HG03469 (cell line): ENCODE results near the gene TYW1.
A peak's percentile ranks its signal among the peaks of the same experiment; 100 is the strongest.
"Not testable (repeated sequence)": the region's sequence is repeated elsewhere in the genome, so short reads cannot be mapped to it uniquely, and the experiment has no call there.

ENCODE experiments used
- ATAC-seq: cut with Tn5 transposase; IDR thresholded peaks from one replicate; pipeline ENCODE4 v1.9.1; 2021; ENCODE audit warnings: mild to moderate bottlenecking, moderate library complexity, moderate number of reproducible peaks; ENCODE audit not compliant: unreplicated experiment

TYW1 gene

DNA sequence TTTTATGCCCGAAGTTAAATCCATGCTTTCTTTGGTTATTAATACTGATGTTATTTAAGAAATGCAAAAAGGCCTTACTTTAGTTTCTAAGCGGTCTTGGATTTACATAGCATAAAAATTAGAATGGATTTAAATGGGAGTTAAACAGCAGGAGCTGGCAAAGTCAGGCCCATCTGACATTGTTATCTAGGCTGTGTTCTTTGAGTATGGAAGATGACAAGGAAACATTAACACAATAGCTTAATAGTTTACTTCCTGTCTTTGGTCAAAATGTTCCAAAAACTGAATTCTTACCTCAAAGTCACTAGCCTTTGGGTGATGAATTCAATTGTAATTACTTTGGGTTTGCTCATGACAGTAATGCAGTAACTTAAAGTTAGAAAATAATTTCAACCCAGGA, 123.9 kb downstream of the TYW1 start:
- not testable (repeated sequence) for ATAC-seq

- ATAC-seq: not testable (repeated sequence)
These were observed 131.6 kb downstream of the TYW1 start for GRCh38 chr7:67128257-67128656.

DNA sequence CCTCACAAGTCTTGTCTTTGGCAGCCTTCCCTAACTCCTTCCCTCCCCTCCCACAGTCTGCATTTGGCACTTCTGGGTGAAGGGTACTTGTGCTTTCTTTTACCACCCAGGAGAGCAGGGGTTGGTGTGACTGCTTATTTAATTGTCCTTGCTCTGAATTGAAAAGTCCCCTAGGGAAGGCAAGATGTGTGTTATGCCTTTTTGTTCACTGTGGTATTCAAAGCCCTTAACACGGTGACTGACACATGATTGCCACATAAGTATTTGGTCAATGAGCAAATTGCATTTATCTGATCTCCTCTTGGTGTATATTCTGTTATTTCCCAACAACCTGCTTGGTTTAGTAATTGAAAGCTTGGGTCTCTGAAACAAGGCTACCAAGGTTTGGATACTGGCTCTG, 134.1 kb downstream of the TYW1 start:
- ATAC-seq: not testable (repeated sequence)

DNA sequence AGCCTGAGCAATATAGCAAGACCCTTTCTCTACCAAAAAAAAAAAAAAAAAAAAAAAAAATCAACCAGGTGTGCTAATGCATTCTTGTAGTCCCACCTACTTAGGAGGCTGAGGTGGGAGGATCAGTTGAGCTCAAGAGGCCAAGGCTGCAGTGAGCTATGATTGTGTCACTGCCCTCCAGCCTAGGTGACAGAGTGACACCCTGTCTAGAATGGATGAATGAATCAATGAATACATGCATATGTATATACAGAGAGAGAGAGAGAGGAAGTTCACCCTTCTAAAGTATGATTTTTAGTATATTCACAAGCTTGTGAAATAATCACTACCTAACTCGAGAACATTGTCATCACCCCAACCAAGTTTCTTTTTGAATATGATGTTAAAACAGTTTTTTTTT, 138.3 kb downstream of the TYW1 start:
- not testable (repeated sequence) for ATAC-seq

DNA sequence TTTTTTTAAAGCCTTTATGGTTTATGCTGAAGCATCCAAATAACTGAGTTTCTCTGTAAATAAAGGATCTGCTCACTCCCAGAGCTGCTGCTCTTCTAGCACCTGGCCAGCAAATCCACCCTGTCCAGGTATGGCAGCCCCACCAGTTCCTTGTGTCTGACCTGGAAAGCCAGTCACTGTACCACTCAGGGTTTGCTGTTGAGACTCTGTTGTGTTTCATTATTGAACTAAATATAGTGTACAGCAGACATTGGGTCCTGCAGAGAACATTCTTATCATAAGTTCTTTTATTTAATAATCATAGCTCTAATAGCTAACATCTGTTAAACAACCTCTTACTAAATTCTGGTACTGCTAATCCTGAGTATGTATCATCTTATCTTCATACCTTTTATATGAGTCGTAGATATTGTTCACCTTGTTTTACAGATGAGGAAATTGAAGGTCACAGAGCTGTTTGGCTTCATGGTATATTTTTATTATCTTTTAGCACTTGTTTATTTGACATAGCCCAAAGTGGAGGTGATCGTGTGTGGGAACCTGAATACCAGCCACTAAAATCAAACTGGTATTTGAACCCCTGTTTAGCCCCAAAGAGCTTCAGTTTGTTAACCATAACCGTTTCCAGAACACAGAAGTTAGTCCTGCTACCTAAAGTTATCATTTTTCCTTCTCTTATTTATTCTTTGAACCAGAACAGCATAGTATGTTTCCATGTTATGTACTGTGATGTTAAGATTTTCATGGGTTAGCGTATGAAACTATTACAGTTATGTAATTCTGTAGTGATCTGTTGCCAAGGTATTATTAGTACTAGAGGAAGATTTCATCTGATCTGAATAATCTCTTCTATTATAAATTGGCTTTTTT, 139.2 kb downstream of the TYW1 start:
- not testable (repeated sequence) for ATAC-seq

DNA sequence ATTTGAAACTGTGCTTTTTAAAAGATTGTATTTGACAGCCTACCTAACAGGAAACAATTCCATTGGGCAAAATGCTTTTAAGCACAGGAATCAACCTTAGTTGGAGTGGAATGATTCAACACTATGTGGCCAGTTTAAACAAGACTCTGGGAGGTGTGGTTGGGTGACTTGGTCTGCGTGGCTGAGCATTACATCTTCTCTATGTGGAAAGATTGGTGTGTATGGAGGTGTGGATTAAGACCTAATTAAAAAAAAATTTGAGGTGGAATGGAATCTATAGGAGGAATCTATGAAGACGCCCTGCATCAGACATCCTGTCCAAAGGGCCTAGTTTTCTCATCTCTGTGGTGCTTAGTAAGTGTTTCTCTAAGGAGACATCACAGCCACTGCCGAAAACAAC, 140.9 kb downstream of the TYW1 start:
- ATAC-seq: not testable (repeated sequence)

GRCh38 chr7:67139876-67140275, 143.2 kb downstream of the TYW1 start:
- ATAC-seq: not testable (repeated sequence)

DNA sequence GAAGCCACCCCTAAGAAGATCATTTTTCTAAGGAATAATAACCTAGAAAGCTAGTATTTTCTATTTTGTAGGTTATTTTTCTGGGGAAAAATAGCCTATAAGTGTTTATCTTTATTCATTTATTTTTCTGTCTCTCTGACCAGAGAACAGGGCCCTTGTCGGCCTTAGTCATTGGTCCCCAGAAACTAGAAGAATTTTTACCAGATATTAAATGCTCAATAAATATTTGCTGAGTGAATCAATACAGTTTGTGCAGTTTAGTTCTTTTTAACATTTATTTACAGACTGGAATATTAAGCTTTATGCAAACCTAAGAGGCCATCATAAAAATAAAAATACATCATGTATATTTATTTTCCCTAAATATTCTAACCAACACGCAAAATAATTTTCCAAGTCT, 144.4 kb downstream of the TYW1 start:
- not testable (repeated sequence) for ATAC-seq

- not testable (repeated sequence) for ATAC-seq
These were observed 146.6 kb downstream of the TYW1 start for GRCh38 chr7:67143091-67143786.

DNA sequence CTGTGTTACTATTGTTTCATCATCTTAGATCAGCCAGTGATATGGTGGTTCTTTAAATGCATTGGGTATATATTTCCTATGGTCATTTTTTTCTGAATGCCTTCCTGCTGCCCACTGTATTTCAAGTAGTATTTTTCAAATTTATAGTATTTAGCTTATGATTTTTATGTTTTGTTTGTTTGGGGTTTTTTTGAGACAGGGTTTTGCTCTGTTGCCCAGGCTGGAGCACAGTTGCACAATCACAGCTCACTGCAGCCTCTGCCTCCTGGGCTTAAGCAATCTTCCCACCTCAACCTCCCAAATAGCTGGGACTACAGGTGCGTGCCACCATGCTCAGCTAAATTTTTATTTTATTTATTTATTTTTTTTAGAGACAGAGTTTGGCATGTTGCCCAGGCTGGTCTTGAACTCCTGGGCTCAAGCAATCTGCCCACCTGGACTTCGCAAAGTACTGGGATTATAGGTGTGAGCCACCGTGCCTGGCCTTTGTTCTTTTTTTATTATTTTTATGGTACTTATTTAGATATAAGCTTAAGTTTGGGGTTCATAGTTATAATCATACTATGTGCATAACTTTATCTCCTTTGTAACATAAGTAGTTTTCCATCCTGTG, 149.1 kb downstream of the TYW1 start:
- ATAC-seq: not testable (repeated sequence)

DNA sequence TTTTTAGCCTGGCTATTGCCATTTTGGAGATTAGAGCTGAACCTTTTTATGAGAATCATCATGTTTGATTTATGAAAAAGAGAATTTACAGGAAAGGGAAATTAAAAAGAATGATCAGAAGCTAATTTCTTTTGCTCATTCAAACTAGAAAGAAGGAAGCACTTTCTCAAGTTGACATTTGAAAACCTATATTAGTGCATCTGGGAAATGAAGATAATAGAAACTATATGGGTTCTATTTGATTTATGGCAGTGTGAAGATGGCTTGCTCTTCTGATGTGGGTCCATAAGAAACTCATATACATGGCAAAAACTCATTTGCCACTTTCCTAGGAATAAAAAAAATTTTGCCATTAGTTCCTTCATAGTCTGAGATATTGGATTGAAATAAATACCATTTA, 152.5 kb downstream of the TYW1 start:
- not testable (repeated sequence) for ATAC-seq

- not testable (repeated sequence) for ATAC-seq
These were observed 157.7 kb downstream of the TYW1 start for GRCh38 chr7:67154374-67154773.

DNA sequence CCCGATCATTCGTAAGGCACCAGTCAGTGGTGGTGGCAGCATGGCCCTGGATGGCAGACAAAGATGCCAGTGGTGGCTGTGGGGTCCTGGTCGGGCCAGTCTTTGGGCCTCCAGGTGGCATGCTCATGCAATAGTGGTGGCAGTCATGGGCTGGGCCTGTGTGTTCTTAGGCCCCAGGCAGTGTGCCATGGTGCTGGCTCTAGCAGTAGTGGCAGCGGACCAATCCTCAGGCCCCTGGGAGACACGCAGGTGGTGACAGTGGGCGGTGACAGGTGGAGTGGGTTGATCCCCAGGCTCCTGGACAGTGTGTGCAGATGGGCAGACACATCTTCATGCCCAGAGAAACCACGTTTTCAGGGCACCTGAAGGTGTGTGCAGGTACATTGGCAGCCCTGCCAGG, 159.4 kb downstream of the TYW1 start:
- not testable (repeated sequence) for ATAC-seq

- ATAC-seq: peak; percentile 89
These were observed 166.7 kb downstream of the TYW1 start for GRCh38 chr7:67163285-67163684.

DNA sequence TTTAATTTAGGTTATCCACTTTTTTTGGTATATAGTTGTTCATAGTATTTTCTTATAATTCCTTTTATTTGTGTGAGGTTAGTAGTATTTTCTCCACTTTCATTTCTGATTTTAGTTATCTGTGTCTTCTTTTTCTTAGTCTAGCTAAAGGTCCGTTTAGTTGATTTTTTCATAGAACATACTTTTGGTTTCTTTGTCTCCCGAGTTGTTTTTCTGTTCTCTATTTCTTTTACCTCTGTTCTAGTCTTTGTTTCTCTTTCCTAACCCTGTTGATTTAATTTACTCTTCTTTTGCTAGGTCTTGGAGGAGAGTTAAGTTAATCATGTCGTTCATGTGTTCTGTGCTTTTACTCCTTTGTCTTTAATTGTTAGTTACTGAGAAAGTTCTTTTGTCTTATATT, 174.5 kb downstream of the TYW1 start:
- not testable (repeated sequence) for ATAC-seq

- not testable (repeated sequence) for ATAC-seq
These were observed 180.1 kb downstream of the TYW1 start for GRCh38 chr7:67176730-67177129.

- ATAC-seq: not testable (repeated sequence)
These were observed 182.5 kb downstream of the TYW1 start for GRCh38 chr7:67178915-67179688.

DNA sequence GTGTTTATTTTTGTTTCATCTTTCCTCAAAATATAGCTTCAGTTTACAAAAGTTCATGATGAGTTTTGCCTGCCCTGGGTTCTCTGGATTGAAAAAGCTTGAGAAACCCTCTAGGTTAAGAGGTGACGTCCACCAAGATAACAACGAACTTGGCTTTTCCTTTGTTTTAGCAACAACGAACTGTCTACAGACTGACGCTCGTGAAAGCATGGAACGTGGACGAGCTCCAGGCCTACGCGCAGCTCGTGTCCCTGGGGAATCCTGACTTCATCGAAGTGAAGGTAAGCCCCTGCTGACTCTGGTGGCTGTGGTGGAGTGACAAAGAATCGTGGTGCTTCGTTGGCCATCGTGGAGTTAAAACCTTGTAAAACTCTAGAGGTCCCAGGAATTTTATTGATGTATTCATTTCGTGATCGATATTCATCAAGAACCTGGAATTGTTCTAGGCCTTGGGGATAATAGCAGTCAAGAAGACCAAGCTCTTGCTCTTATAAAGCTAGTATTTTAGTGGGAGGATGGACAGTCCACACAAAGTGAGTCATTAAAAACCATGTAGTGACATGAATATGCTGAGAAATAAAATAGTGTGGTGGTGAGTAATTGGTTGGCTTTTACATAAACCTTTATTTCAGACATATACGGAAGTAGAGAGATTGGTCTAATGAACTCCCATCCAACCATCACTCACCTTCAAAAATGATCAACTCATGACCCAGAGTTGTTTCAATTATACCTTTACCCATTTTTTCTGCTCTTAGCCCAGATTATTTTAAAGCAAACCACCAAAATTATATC, 186.5 kb downstream of the TYW1 start:
- ATAC-seq: not testable (repeated sequence)

GRCh38 chr7:67184912-67185659, 188.5 kb downstream of the TYW1 start:
- not testable (repeated sequence) for ATAC-seq
